ENCODE data around the gene CPSF2.
"Not testable (repeated sequence)": the region's sequence is repeated elsewhere in the genome, so short reads cannot be mapped to it uniquely, and the experiment has no call there.

The CPSF2 gene

GRCh38 chr14:92204792-92205191 lies 83.0 kb downstream of the CPSF2 start:
- WGBS = 92% methylated on average over 2 of the region's 2 CpGs
- peaks cover 4% of the 10 kb centered on the region; the same call in 1 of the 2 replicates for H3K4me1 ChIP-seq (ENCODE audit: insufficient read depth, low read length)
- H3K27ac ChIP-seq (ENCODE audit: low read depth, low read length) = no peak overlapping the region
- 0 out of 2 replicates have a peak, but pooled peaks cover 3% of the 10 kb centered on the region for H3K27me3 ChIP-seq (ENCODE audit: insufficient read depth, low read length)
- no peaks in the 10 kb centered on the region for H3K9me3 ChIP-seq (ENCODE audit: insufficient read depth, low read depth, low read length)
- H3K4me3 ChIP-seq (ENCODE audit: low read length) = no peak overlapping the region
- H3K9ac ChIP-seq (ENCODE audit: low read depth, low read length) = no peak overlapping the region
- no peaks in the 10 kb centered on the region for H3K36me3 ChIP-seq (ENCODE audit: insufficient read depth, low read length)

- H3K9me3 ChIP-seq (ENCODE audit: insufficient read depth, low read depth, low read length) = no peaks in the 10 kb centered on the region
- H3K4me1 ChIP-seq (ENCODE audit: insufficient read depth, low read length) = peaks cover 4% of the 10 kb centered on the region; the same call in 1 of the 2 replicates
- no peaks in the 10 kb centered on the region for H3K27me3 ChIP-seq (ENCODE audit: insufficient read depth, low read length)
- H3K27ac ChIP-seq (ENCODE audit: low read depth, low read length) = no peak overlapping the region
- H3K9ac ChIP-seq (ENCODE audit: low read depth, low read length) = no peak overlapping the region
- H3K4me3 ChIP-seq (ENCODE audit: low read length) = no peak overlapping the region
- no peaks in the 10 kb centered on the region for H3K36me3 ChIP-seq (ENCODE audit: insufficient read depth, low read length)
- WGBS = 72% methylated on average over 17 of the region's 17 CpGs
These were observed 85.5 kb downstream of the CPSF2 start for GRCh38 chr14:92207012-92207927.

- WGBS = 96% methylated on average over 6 of the region's 6 CpGs
- Histone ChIP-seq H3K4me1 (ENCODE audit: insufficient read depth, low read length) (peaks cover 4% of the 10 kb centered on the region; the same call in 1 of the 2 replicates), H3K9me3 (ENCODE audit: insufficient read depth, low read depth, low read length) (no peaks in the 10 kb centered on the region), H3K4me3 (ENCODE audit: low read length) (no peak overlapping the region), H3K9ac (ENCODE audit: low read depth, low read length) (no peak overlapping the region), H3K27ac (ENCODE audit: low read depth, low read length) (no peak overlapping the region), H3K27me3 (ENCODE audit: insufficient read depth, low read length) (no peaks in the 10 kb centered on the region), H3K36me3 (ENCODE audit: insufficient read depth, low read length) (no peaks in the 10 kb centered on the region)
These were observed 86.1 kb downstream of the CPSF2 start for GRCh38 chr14:92207928-92208265.

- Histone ChIP-seq H3K27me3 (ENCODE audit: insufficient read depth, low read length) (no peaks in the 10 kb centered on the region), H3K4me1 (ENCODE audit: insufficient read depth, low read length) (peaks cover 4% of the 10 kb centered on the region; the same call in 1 of the 2 replicates), H3K4me3 (ENCODE audit: low read length) (no peak overlapping the region), H3K27ac (ENCODE audit: low read depth, low read length) (no peak overlapping the region), H3K9ac (ENCODE audit: low read depth, low read length) (no peak overlapping the region), H3K36me3 (ENCODE audit: insufficient read depth, low read length) (no peaks in the 10 kb centered on the region), H3K9me3 (ENCODE audit: insufficient read depth, low read depth, low read length) (no peaks in the 10 kb centered on the region)
- WGBS = 86% methylated on average over 14 of the region's 14 CpGs
These were observed 87.4 kb downstream of the CPSF2 start for GRCh38 chr14:92209141-92209540.

- H3K9ac ChIP-seq (ENCODE audit: low read depth, low read length); H3K9me3 ChIP-seq (ENCODE audit: insufficient read depth, low read depth, low read length); H3K4me3 ChIP-seq (ENCODE audit: low read length); H3K4me1 ChIP-seq (ENCODE audit: insufficient read depth, low read length); H3K27me3 ChIP-seq (ENCODE audit: insufficient read depth, low read length); H3K36me3 ChIP-seq (ENCODE audit: insufficient read depth, low read length); H3K27ac ChIP-seq (ENCODE audit: low read depth, low read length): not testable (repeated sequence)
- 97% methylated on average over 3 of the region's 3 CpGs for WGBS
These were observed 91.4 kb downstream of the CPSF2 start for GRCh38 chr14:92213125-92213524.

- Histone ChIP-seq H3K27ac (ENCODE audit: low read depth, low read length) (no peak overlapping the region), H3K36me3 (ENCODE audit: insufficient read depth, low read length) (no peaks in the 10 kb centered on the region), H3K27me3 (ENCODE audit: insufficient read depth, low read length) (no peaks in the 10 kb centered on the region), H3K9ac (ENCODE audit: low read depth, low read length) (no peak overlapping the region), H3K4me3 (ENCODE audit: low read length) (no peak overlapping the region), H3K4me1 (ENCODE audit: insufficient read depth, low read length) (no peaks in the 10 kb centered on the region), H3K9me3 (ENCODE audit: insufficient read depth, low read depth, low read length) (no peaks in the 10 kb centered on the region)
- 94% methylated on average over 5 of the region's 5 CpGs for WGBS
These were observed 93.8 kb downstream of the CPSF2 start for GRCh38 chr14:92215579-92215978.

GRCh38 chr14:92217936-92218335 lies 96.2 kb downstream of the CPSF2 start:
- Histone ChIP-seq H3K9me3 (ENCODE audit: insufficient read depth, low read depth, low read length) (no peaks in the 10 kb centered on the region), H3K4me1 (ENCODE audit: insufficient read depth, low read length) (no peaks in the 10 kb centered on the region), H3K27ac (ENCODE audit: low read depth, low read length) (no peak overlapping the region), H3K36me3 (ENCODE audit: insufficient read depth, low read length) (no peaks in the 10 kb centered on the region), H3K27me3 (ENCODE audit: insufficient read depth, low read length) (no peaks in the 10 kb centered on the region), H3K4me3 (ENCODE audit: low read length) (no peak overlapping the region), H3K9ac (ENCODE audit: low read depth, low read length) (no peak overlapping the region)
- no CpG with 5 or more reads among the region's 1 CpG for WGBS
